PFSK-1 (cell line): Measurements from ENCODE around the gene CLMN.

Source experiments
- POLR2AphosphoS5 ChIP-seq: IDR thresholded peaks from 2 replicates; pipeline ENCODE4 v1.6.1; 2012; ENCODE audit warnings: low read depth, mild to moderate bottlenecking, control low read depth, low read length, moderate library complexity
- TF ChIP-seq, protein P1 (sequence below), 2 experiments: IDR thresholded peaks; 2 replicates each; pipeline versions ENCODE4 v1.6.1 to v1.8.0; 2011 to 2012; ENCODE audit warnings: low read depth in 2 of 2, low read length in 2 of 2, control low read depth in 1 of 2, inconsistent platforms in 1 of 2, mild to moderate bottlenecking in 1 of 2, moderate library complexity in 1 of 2; ENCODE audit not compliant: insufficient read depth in 1 of 2

DNA sequence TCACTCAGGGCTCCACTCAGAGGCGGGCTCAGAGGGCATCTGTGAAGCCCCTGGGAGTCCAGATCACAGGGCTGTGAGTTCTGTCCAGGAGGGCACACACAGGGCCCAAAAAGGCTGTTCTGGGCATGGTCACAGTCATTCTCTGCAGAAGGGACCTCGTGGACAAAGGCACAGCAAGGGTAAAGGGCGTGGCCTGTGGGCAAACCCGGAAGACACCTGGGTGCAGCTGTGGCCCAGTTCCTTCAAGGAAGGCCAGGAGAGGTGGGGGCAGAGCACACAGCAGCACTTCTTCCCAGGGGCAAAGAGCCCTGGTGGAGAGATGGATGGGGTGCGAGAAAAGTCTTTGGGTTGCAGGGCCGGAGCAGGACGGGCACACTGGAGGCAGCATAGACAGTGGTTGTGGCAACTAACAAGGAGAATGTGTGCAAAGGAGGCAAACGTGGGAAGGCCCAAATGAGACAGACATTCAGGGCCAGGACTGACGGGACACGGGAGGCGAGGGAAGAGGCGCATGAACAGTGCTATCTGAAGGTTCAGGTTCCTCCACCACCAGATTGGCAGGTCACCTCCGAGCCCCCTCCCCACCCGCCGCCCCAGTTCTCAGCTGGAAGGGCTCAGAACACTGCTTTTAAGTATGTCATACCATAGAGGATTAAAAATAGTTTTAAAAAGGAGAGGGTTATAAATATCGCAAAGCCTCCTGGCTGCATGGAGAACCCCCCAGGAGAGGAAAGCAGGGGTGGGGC lies 8.9 kb downstream of the CLMN start:
- TF ChIP-seq, protein P1, sequence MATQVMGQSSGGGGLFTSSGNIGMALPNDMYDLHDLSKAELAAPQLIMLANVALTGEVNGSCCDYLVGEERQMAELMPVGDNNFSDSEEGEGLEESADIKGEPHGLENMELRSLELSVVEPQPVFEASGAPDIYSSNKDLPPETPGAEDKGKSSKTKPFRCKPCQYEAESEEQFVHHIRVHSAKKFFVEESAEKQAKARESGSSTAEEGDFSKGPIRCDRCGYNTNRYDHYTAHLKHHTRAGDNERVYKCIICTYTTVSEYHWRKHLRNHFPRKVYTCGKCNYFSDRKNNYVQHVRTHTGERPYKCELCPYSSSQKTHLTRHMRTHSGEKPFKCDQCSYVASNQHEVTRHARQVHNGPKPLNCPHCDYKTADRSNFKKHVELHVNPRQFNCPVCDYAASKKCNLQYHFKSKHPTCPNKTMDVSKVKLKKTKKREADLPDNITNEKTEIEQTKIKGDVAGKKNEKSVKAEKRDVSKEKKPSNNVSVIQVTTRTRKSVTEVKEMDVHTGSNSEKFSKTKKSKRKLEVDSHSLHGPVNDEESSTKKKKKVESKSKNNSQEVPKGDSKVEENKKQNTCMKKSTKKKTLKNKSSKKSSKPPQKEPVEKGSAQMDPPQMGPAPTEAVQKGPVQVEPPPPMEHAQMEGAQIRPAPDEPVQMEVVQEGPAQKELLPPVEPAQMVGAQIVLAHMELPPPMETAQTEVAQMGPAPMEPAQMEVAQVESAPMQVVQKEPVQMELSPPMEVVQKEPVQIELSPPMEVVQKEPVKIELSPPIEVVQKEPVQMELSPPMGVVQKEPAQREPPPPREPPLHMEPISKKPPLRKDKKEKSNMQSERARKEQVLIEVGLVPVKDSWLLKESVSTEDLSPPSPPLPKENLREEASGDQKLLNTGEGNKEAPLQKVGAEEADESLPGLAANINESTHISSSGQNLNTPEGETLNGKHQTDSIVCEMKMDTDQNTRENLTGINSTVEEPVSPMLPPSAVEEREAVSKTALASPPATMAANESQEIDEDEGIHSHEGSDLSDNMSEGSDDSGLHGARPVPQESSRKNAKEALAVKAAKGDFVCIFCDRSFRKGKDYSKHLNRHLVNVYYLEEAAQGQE (IDR thresholded peaks at IDR 0.05; ENCODE audit: insufficient read depth in 1 of 2, low read depth in 2 of 2, low read length in 2 of 2): no peak
- TF ChIP-seq POLR2AphosphoS5: no peak
